ENCODE results near the gene GABRR3.

- TF ChIP-seq ZNF114 (CRISPR knock-in tag; IDR thresholded peaks at IDR 0.05) (no peak), EZH2phosphoT487 (IDR thresholded peaks at IDR 0.05; ENCODE audit: unreplicated experiment) (no peak), POLR2AphosphoS5 (IDR thresholded peaks at IDR 0.05; ENCODE audit: low read depth) (no peak), EZH2 (IDR thresholded peaks at IDR 0.05; ENCODE audit: low read depth, unreplicated experiment) (no peak)
- TF ChIP-seq, protein P1, sequence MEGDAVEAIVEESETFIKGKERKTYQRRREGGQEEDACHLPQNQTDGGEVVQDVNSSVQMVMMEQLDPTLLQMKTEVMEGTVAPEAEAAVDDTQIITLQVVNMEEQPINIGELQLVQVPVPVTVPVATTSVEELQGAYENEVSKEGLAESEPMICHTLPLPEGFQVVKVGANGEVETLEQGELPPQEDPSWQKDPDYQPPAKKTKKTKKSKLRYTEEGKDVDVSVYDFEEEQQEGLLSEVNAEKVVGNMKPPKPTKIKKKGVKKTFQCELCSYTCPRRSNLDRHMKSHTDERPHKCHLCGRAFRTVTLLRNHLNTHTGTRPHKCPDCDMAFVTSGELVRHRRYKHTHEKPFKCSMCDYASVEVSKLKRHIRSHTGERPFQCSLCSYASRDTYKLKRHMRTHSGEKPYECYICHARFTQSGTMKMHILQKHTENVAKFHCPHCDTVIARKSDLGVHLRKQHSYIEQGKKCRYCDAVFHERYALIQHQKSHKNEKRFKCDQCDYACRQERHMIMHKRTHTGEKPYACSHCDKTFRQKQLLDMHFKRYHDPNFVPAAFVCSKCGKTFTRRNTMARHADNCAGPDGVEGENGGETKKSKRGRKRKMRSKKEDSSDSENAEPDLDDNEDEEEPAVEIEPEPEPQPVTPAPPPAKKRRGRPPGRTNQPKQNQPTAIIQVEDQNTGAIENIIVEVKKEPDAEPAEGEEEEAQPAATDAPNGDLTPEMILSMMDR (conservative IDR thresholded peaks at IDR 0.05; ENCODE audit: low read depth in 2 of 2) = no peak
- TF ChIP-seq, protein P2, sequence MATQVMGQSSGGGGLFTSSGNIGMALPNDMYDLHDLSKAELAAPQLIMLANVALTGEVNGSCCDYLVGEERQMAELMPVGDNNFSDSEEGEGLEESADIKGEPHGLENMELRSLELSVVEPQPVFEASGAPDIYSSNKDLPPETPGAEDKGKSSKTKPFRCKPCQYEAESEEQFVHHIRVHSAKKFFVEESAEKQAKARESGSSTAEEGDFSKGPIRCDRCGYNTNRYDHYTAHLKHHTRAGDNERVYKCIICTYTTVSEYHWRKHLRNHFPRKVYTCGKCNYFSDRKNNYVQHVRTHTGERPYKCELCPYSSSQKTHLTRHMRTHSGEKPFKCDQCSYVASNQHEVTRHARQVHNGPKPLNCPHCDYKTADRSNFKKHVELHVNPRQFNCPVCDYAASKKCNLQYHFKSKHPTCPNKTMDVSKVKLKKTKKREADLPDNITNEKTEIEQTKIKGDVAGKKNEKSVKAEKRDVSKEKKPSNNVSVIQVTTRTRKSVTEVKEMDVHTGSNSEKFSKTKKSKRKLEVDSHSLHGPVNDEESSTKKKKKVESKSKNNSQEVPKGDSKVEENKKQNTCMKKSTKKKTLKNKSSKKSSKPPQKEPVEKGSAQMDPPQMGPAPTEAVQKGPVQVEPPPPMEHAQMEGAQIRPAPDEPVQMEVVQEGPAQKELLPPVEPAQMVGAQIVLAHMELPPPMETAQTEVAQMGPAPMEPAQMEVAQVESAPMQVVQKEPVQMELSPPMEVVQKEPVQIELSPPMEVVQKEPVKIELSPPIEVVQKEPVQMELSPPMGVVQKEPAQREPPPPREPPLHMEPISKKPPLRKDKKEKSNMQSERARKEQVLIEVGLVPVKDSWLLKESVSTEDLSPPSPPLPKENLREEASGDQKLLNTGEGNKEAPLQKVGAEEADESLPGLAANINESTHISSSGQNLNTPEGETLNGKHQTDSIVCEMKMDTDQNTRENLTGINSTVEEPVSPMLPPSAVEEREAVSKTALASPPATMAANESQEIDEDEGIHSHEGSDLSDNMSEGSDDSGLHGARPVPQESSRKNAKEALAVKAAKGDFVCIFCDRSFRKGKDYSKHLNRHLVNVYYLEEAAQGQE (IDR thresholded peaks at IDR 0.05; ENCODE audit: unreplicated experiment) = no peak
Measured at GRCh38 chr3:97952280-97952679, 82.8 kb downstream of the GABRR3 start.

Measured in GM23338 (cell line).